ENCODE results near the gene ABCG5.

DNA sequence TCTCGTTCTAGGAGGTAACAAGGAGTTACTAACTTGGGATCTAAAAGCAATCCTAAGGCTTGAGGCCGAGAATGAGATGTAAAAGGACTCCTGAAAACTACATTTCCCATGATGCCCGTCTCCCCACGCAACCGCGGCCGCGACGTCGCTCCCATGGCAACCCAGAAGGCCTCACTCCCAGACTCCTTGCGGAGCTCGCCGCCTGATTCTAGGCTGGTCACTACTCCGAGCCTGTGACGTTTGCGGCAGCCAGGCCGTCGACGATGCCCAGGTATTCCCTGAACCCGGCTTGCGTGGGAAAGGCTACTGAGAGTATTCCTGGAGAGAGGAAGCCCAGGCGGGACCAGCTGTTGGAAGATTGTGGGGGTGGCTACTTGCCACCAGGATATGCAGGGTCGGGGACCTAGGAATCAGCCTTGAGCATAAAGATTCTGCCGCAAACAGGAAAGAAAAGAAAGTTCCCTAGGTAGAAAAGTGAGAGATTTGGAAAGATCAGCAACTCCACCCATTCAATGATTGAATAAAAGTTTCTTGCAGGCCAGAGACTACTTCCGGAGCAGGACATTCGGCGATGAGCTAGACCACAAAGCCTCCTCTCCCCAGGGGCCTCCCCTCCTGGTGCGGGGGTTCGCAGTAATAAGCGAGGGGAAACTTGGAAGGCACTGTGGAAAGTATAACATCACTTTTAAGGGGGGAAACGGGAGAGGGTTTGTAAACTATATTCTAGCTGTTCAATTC, 64.6 kb downstream of the ABCG5 start, which contains the start of gene DYNC2LI1:
- TF ChIP-seq POLR2A (IDR thresholded peaks at IDR 0.05; ENCODE audit: low read length) (peak; percentile 75), GATA1 (IDR thresholded peaks at IDR 0.05; ENCODE audit: low read depth, low read length) (no peak)
